Measurements from ENCODE around the gene LRRC26.

GRCh38 chr9:137174722-137175293 lies 5.0 kb upstream of the LRRC26 start:
- TF ChIP-seq FOXA1 (IDR thresholded peaks at IDR 0.05) (no peak), ARNT (IDR thresholded peaks at IDR 0.05) (no peak), SP1 (IDR thresholded peaks at IDR 0.05) (no peak), FOXM1 (IDR thresholded peaks at IDR 0.05; ENCODE audit: borderline replicate concordance) (no peak), BHLHE40 (IDR thresholded peaks at IDR 0.05; ENCODE audit: borderline replicate concordance) (no peak)
